GM12872 (cell line): Measurements from ENCODE around the gene ALDH18A1.

Source experiments
- TF ChIP-seq, protein P1 (sequence below): IDR thresholded peaks from 3 replicates; pipeline ENCODE4 v1.5.1; 2011; ENCODE audit warnings: low read depth, mild to moderate bottlenecking, low read length, moderate library complexity; ENCODE audit not compliant: insufficient read depth

ALDH18A1 gene

DNA sequence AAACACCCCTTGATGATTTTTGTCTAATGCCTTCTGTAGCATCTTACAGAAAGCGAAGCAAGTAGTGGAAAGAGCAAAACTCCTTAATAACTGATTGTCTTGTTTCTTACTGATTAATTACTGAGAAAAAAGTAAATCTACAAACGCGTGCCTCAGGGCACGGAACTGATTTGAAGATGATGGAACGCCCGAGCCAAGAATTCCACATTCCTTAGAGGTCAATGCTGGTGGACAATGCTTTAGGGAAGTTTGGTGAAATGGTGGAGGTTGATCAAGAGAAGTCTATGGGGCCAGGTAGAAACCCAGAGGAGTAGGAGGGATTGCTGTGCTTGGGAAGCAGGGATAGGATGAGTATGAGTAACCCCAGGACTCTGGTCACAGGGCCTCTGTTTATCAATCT, 90.4 kb downstream of the ALDH18A1 start:
- TF ChIP-seq, protein P1, sequence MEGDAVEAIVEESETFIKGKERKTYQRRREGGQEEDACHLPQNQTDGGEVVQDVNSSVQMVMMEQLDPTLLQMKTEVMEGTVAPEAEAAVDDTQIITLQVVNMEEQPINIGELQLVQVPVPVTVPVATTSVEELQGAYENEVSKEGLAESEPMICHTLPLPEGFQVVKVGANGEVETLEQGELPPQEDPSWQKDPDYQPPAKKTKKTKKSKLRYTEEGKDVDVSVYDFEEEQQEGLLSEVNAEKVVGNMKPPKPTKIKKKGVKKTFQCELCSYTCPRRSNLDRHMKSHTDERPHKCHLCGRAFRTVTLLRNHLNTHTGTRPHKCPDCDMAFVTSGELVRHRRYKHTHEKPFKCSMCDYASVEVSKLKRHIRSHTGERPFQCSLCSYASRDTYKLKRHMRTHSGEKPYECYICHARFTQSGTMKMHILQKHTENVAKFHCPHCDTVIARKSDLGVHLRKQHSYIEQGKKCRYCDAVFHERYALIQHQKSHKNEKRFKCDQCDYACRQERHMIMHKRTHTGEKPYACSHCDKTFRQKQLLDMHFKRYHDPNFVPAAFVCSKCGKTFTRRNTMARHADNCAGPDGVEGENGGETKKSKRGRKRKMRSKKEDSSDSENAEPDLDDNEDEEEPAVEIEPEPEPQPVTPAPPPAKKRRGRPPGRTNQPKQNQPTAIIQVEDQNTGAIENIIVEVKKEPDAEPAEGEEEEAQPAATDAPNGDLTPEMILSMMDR = no peak

GRCh38 chr10:95565336-95565735, 91.2 kb downstream of the ALDH18A1 start:
- TF ChIP-seq, protein P1 = no peak

- TF ChIP-seq, protein P1 = no peak
Observed at GRCh38 chr10:95564291-95564690, 92.2 kb downstream of the ALDH18A1 start.

- TF ChIP-seq, protein P1 = no peak
Observed at GRCh38 chr10:95562341-95562965, 94.1 kb downstream of the ALDH18A1 start.

- TF ChIP-seq, protein P1 = no peak
Observed at GRCh38 chr10:95561864-95562177, 94.7 kb downstream of the ALDH18A1 start.

GRCh38 chr10:95561177-95561863, 95.2 kb downstream of the ALDH18A1 start, which contains the start of gene SORBS1:
TSS of gene SORBS1 (minus strand) at chr10:95561371. CDS start at chr10:95441135, 120,236 bp downstream.
- TF ChIP-seq, protein P1 = no peak

DNA sequence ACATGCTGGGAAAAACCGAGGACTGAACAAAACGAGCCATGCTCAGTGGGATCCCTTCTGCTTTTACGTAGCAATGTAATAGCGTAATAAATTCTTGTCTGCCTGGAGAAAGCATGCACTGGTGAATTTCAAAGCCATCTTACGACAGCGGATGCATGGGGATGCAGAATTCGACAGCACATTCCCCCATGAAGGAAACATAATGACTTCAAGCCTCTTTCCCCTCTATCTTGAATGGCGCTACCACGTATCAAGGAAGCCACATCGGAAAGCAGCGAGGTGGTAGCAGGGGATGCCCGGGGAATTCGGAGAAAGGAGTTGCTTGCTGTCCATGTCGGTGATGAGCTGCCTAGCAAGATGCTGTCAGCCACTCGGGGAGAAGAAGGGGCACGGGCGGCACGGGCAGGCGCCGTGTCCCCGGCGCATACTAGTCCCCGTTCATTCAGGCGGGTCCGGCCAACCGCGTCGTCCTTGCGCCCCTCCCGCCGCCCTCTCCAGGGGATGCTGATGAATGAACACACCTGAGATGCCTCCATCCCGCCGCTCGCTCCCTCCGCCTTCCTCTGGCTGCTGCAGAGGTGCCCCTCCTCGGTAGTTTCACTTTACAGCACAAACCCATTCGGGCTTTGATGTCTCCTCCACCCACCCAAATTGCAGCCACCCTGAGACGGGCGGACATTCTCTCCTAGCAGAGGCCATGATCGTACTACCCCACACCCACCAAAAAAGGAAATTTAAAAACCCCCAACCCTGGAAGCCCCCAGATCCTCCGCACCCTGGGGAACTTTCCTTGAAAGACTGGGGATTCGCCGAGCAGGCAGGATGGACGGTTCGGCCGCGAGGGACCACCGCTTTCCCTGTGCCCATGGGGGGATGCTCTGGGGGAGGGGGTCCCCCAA, 96.0 kb downstream of the ALDH18A1 start:
- TF ChIP-seq, protein P1 = no peak
